Measurements from ENCODE around the gene IRF3.

DNA sequence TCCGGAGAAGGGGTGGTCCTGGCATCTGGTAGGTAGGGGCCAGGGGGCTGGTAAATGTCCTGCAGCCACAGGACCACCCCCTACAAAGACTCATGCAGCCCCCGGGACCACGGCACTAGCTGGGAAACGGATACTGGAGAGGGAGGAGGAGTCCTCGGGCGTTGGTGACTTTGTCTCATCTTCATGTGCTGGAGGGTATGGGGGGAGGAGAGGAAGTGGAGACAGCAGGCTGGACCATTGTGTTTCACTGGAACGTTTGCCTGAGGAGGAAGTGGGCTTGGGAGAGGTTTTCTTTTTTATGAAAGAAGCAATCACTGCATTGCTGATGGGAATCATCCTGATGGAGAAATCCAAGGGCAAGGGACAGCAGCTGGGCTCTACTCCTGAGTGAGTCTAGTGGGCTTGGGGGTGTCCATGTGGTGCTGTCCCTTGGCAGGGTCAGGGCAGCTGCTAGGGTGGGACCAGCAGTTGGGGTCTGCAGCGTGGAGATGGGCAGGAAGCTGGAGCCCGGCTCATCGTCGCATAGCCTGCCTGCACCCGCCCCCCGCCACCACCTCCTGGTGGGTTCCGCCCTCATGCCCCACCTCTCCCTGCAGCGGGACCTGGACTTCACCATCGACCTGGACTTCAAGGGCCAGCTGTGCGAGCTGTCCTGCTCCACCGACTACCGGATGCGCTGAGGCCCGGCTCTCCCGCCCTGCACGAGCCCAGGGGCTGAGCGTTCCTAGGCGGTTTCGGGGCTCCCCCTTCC is 22.1 kb upstream of the IRF3 start:
- TF ChIP-seq, protein P1, sequence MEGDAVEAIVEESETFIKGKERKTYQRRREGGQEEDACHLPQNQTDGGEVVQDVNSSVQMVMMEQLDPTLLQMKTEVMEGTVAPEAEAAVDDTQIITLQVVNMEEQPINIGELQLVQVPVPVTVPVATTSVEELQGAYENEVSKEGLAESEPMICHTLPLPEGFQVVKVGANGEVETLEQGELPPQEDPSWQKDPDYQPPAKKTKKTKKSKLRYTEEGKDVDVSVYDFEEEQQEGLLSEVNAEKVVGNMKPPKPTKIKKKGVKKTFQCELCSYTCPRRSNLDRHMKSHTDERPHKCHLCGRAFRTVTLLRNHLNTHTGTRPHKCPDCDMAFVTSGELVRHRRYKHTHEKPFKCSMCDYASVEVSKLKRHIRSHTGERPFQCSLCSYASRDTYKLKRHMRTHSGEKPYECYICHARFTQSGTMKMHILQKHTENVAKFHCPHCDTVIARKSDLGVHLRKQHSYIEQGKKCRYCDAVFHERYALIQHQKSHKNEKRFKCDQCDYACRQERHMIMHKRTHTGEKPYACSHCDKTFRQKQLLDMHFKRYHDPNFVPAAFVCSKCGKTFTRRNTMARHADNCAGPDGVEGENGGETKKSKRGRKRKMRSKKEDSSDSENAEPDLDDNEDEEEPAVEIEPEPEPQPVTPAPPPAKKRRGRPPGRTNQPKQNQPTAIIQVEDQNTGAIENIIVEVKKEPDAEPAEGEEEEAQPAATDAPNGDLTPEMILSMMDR (IDR thresholded peaks at IDR 0.05; ENCODE audit: insufficient read depth, low read length, poor library complexity, severe bottlenecking), result no peak
- no peak for TF ChIP-seq EZH2phosphoT487 (conservative IDR thresholded peaks at IDR 0.05; ENCODE audit: low read length)
